Upper lobe of left lung (tissue), 4 donors: ENCODE measurements around the gene PTPRN2.

Experiments
- CTCF ChIP-seq, 6 experiments: fragments of 450-650 bp in 4 of 6; fragments of 200-600 bp in 2 of 6; sonication (generic) in 2 of 6; IDR thresholded peaks; one replicate each; pipeline ENCODE4 v1.5.1; 2016 to 2019; ENCODE audit warnings: antibody characterized with exemption in 6 of 6
- POLR2A ChIP-seq, 4 donors: fragments of 450-650 bp; IDR thresholded peaks; one replicate each; pipeline ENCODE4 v1.5.1; 2016 to 2017; ENCODE audit warnings: antibody characterized with exemption in 4 of 4, mild to moderate bottlenecking in 2 of 4

DNA sequence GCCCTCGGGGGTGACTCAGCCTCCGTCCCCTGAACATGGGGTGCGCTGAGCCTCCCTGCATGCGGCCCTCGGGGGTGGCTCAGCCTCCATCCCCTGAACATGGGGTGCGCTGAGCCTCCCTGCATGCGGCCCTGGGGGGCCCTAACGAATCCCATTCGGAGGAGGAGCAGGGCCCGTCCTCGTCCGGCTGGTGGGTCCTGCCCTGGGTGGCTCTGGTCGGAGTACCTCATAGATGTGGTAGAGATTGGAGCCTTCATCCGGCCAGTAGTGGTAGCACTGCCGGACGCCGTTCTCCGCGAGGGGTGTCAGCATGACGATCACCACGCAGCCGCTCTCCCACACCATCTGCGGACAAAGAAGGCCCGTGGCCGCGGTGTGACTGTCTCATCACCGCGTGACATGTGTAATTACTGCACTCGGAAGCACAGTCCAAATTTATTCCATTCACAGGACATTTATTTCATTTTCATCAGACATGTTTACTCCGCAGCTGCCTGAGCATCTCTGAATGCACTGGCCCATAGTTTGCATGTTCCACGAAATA is 1009.8 kb downstream of the PTPRN2 start:
- TF ChIP-seq POLR2A (IDR thresholded peaks at IDR 0.05) (no peak), CTCF (IDR thresholded peaks at IDR 0.05) (no peak)
